HG03097 (cell line): ENCODE measurements around the gene LRP8.
"Not testable (repeated sequence)": the region's sequence is repeated elsewhere in the genome, so short reads cannot be mapped to it uniquely, and the experiment has no call there.

Experiments used
- ATAC-seq: cut with Tn5 transposase; IDR thresholded peaks from one replicate; pipeline ENCODE4 v1.9.1; 2021; ENCODE audit not compliant: unreplicated experiment, low FRiP score

LRP8 gene

DNA sequence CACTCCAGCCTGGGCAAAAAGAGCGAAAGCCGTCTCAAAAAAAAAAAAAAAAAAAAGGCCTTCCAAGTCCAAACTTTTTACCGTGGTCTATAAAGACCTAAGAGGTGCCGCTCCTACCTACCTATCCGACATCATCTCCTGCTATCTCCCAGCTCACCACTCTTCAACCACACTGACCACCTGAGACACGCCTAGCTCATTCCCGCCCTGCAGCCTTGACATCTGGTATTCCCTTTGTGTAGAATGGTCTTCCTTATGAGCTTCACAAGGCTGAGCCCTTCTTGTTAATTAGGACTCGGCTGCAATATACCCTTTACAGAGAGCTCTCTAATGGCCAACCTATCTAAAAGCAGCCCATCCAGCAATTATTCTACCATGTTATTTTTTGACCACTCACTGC is 90.2 kb downstream of the LRP8 start:
- no peak for ATAC-seq

- no peak for ATAC-seq
Measured at GRCh38 chr1:53220962-53221286, 106.9 kb downstream of the LRP8 start.

- ATAC-seq, result peak; percentile 93
Measured at GRCh38 chr1:53220171-53220961, 107.5 kb downstream of the LRP8 start, which contains the start of gene CZIB. Gene CZIB (minus strand): TSS chr1:53220634. CDS start chr1:53220575, 59 bp downstream.

DNA sequence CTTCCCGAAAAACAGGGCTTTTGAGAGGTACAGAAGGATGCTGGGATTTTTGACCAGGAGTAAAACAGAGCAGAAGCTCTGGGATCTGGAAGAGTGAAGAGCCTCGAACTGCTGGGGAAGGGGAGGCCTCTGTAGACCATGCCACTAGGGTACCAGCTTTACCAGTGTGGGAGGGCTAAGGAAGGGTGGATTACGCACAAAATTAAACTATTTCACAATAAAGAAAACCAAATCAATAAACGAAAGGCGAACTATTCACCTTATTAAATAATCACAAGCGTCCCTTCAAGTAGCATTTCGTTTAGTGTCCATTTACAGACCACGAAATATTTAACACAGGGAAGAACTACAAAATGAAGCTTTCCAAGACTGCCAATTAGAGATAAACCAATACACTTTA is 108.2 kb downstream of the LRP8 start:
- ATAC-seq, result no peak

GRCh38 chr1:53218201-53218600 is 109.7 kb downstream of the LRP8 start:
- no peak for ATAC-seq

- ATAC-seq, result no peak
Measured at GRCh38 chr1:53214376-53214940, 113.4 kb downstream of the LRP8 start.

- ATAC-seq, result no peak
Measured at GRCh38 chr1:53210954-53211353, 116.9 kb downstream of the LRP8 start.

DNA sequence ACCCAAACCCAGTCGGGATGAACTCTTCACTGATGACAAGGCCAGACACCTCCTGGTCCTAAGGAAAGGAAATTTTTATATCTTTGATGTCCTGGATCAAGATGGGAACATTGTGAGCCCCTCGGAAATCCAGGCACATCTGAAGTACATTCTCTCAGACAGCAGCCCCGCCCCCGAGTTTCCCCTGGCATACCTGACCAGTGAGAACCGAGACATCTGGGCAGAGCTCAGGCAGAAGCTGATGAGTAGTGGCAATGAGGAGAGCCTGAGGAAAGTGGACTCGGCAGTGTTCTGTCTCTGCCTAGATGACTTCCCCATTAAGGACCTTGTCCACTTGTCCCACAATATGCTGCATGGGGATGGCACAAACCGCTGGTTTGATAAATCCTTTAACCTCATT is 117.5 kb downstream of the LRP8 start:
- ATAC-seq, result no peak

GRCh38 chr1:53207726-53208125 is 120.1 kb downstream of the LRP8 start:
- ATAC-seq, result no peak

DNA sequence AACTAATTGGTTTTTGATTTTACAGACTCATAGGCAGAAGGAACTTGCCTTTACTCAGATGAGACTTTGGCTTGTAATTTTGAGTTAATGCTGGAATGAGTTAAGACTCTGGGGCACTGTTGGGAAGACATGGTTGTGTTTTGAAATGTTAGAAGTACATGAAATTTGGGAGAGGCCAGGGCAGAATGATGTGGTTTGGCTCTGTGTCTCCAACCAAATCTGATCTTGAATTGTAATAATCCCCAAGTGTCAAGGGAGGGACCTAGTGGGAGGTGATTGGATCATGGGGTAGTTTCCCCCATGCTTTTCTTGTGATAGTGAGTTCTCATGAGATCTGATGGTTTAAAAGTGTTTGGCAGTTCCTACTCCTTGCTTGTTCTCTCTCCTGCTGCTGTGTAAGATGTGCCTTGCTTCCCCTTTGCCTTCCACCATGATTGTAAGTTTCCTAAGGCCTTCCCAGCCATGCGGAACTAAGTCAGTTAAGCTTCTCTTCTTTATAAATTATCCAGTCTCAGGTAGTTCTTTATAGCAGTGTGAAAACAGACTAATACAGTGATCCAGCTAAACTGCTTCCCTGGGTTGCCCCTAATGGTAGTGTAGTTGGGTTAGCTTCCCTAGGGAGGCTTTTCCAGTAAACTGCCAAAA is 121.0 kb downstream of the LRP8 start:
- ATAC-seq, result no peak

- not testable (repeated sequence) for ATAC-seq
Measured at GRCh38 chr1:53206083-53206685, 121.7 kb downstream of the LRP8 start.

GRCh38 chr1:53205496-53205895 is 122.4 kb downstream of the LRP8 start:
- not testable (repeated sequence) for ATAC-seq

GRCh38 chr1:53203466-53203865 is 124.4 kb downstream of the LRP8 start:
- ATAC-seq, result no peak

DNA sequence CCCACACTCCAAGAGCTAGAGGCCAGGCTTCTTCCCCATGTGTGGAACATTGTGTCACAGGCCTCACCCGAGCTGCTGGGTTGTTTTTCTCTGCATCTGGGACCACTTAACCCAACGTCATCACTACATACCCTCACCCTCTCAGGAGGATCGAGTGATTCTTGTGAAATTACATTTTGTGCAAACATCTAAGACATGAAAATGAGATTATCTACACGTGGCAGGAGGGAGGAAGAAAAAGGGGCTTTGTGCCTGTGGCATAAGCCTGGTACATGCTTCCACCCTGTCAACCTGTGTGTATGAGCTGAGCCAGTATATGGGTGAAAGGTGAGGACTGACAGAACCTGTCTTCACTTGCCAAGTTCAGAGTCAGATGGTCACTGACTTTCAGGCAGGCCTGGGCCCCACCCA is 129.6 kb downstream of the LRP8 start:
- ATAC-seq, result no peak

- no peak for ATAC-seq
Measured at GRCh38 chr1:53197291-53198200, 130.3 kb downstream of the LRP8 start.

GRCh38 chr1:53196485-53197290 is 131.2 kb downstream of the LRP8 start, which contains the start of gene CPT2:
Gene CPT2 (plus strand): TSS chr1:53196824. CDS start chr1:53196944, 120 bp downstream.
- peak; percentile 93 for ATAC-seq

GRCh38 chr1:53196017-53196484 is 131.8 kb downstream of the LRP8 start:
- no peak for ATAC-seq

DNA sequence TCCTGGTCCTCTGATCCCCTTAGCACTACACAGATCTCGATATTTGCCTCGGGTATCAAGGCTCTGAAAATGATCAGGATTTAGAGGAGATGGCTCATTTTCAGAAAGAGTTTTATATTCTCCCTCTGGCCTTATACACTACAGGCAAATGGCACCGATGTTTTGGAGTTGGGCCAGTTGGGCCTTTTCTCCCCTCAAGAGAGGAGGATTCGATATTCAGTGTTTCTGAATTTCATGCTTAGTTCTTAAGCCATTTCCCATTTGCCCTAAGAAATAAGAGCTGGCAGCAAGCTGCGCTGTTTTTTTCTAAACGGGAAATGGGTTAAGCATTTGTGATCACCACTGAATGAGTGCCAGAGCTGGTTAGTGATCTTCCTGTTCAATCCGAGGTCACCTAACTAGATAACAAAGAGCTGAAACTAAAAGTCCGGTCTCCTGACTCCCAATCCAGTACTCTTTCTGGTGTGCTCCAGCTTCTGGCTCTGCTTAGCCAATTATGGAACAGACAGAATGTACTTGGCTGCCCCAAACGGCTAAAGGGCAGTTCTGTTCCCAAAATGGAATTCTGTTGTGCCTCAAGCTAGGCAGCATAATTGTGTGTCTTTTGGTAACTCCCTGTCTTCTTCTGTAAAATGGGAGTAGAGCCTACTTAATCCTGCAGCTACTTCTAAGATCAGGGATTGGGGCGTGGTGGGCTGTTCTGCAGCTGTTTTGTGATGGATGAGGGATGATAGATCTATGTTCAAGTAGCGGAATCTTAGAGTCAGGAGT is 132.4 kb downstream of the LRP8 start:
- ATAC-seq, result no peak
